Mononuclear cell (primary cell): ENCODE results near the gene ZNF467. TPM values are rescaled to one million over a fixed set of nuclear protein-coding genes. Genes with fewer than 3 reads are reported as not detected.

Experiments
- H3K27me3 ChIP-seq: 2 replicates; pipeline ENCODE4 v1.6.0; 2011; ENCODE audit warnings: low read length, control low read depth; ENCODE audit not compliant: insufficient read depth
- H3K4me1 ChIP-seq: 2 replicates; pipeline ENCODE4 v1.5.1; 2011; ENCODE audit warnings: mild to moderate bottlenecking, low read length, control low read depth; ENCODE audit not compliant: insufficient read depth
- H3K4me3 ChIP-seq: 2 replicates; pipeline ENCODE4 v1.5.1; 2011; ENCODE audit warnings: mild to moderate bottlenecking, low read length, moderate library complexity
- H3K9me3 ChIP-seq: 2 replicates; pipeline ENCODE4 v1.5.1; 2011; ENCODE audit warnings: low read depth, mild to moderate bottlenecking, control low read depth, low read length
- total RNA-seq: library from RNA; depleted of rRNA; stranded (reverse); fragments of >200 nt; gene quantifications from one replicate; pipeline ENCODE4 v1.2.3, GENCODE V29; 2012

The ZNF467 gene
- total RNA-seq, 1 donor: 6.8 TPM

DNA sequence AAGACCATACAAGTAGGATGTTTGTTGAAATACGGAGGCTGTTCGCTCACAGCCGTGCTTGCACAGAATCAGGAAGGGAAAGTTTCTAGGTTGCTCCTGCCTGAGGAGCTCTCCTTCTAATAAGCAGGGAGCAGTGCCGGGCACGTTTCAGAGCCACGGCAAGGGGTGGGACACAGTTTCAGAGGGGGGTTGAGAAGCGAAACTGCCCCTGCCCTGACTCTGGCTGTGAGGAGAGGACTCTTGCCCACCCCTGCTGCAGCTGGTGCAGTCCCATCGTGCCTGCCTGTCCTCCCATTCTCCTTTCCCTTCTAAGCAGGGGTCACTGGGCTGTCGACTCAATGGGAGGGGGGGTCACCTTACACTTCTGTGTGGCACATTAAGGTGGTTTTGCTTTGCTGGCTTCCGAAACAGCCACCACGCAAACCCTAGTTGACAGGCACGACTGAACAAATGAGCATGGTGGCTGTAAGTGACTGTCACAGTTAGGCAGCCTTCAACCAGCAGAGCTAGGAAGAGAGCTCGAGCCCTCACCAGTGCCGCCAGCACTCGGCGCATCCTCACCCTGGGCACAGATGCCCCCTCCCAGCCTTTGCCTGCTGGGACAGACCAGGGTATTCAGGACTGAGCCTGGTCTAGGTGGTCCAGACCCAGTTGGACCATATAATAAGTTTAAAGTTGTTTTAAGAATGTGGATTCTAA, 37.5 kb downstream of the ZNF467 start:
- no peak overlapping the region for H3K4me3 ChIP-seq
- no peaks in the 10 kb centered on the region for H3K4me1 ChIP-seq
- no peaks in the 10 kb centered on the region for H3K9me3 ChIP-seq
- peaks cover 6% of the 10 kb centered on the region for H3K27me3 ChIP-seq

DNA sequence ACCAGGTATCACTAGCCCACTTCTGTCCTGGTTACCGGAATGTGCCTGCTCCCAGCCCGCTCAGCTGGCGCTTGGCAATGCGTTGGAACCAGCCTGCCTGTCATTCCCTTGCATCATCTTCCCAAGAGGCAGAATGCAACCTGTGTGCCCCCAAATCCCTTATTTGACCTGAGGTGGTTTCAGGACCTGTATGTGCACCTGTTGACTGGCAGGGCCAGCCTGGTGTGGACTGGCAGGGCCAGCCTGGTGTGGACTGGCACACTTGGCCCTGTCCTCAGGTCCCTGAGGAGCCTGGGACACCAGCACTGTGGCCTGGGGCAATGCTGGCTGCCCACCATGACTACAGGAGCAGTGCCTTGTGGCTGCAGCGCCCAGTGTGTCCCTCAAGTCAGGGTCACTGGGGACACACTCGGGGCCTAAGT, 38.2 kb downstream of the ZNF467 start:
- Histone ChIP-seq H3K27me3 (peaks cover 3% of the 10 kb centered on the region), H3K9me3 (no peaks in the 10 kb centered on the region), H3K4me3 (no peak overlapping the region), H3K4me1 (no peaks in the 10 kb centered on the region)

DNA sequence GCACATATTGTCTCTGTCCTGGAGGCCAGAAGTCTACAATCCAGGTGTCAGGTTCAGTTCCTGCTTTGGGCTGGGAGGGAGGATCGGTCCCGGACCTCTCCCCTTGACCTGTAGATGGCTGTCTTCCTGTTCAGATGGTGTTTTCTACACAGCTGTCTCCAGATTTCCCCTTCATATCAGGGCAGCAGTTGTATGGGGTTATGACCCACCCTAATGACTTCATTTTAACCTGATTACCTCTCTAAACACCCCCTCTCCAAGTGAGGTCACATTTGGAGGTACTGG, 38.7 kb downstream of the ZNF467 start:
- Histone ChIP-seq H3K27me3 (peaks cover 3% of the 10 kb centered on the region), H3K9me3 (no peaks in the 10 kb centered on the region), H3K4me1 (no peaks in the 10 kb centered on the region), H3K4me3 (no peak overlapping the region)

DNA sequence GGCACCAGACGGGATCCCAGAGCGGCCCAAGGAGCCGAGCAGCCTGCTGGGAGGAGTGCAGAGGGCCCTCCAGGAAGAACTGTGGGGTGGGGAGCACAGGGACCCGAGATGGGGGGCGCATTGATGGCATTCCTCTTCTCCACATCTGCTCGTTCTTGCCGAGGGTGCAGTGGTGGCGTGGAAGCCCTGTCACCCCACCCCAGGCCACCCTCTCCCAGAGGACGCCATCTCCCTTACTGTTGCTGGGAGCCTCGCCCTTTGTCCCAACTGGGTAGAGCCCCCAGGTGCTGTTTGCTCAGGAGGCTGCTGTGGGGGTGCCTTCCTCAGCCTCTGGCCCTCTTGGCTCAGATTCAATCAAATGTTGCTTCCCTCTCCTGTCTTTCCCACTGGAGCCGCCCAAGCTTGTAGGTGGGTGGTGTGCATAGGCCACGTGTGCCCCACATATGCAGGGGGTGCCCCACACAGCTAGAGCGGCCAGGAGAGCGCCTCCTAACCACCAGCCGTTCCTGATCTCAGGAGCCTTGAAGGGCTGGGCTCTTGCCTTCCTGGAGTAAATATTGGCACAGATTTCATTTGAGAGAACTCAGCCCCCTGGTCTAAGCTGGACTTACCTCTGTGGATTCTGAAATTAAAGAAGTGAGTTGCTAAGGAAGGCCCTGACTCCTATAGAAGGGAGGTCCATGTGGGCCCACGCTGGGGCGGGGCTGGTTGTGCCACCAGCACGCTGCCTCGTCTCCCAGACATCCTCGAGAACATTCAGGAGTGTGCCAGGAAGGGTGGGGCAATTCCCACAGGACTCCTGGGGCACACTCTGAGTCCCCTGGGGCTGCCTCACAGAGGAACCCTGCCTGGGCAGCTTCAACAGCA, 39.2 kb downstream of the ZNF467 start:
- Histone ChIP-seq H3K4me3 (no peak overlapping the region), H3K4me1 (no peaks in the 10 kb centered on the region), H3K27me3 (no peaks in the 10 kb centered on the region), H3K9me3 (no peaks in the 10 kb centered on the region)

DNA sequence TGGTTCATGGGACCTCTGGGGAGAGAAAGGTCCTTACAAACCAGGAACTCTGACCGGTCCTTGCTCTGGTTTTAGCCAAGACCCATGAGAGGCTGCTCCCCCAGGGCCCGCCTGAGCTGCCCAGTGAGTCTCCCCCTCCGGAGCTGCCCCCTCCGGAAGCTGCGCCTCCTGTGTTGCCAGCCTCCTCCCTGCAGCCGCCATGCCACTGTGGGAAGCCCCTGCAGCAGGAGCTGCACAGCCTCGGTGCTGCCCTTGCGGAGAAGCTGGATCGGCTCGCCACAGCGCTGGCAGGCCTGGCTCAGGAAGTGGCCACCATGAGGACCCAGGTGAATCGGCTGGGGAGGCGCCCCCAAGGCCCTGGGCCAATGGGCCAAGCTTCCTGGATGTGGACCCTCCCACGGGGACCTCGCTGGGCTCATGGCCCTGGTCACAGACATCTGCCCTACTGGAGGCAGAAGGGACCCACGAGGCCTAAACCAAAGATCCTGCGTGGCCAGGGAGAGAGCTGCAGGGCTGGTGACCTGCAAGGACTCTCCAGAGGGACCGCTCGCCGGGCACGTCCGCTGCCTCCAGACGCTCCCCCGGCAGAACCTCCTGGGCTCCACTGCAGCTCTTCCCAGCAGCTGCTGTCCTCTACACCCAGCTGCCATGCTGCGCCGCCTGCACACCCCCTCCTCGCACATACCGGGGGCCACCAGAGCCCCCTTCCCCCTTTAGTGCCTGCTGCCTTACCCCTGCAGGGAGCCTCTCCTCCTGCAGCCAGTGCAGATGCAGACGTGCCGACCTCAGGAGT, 40.1 kb downstream of the ZNF467 start:
- no peaks in the 10 kb centered on the region for H3K27me3 ChIP-seq
- H3K9me3 ChIP-seq: no peaks in the 10 kb centered on the region
- H3K4me3 ChIP-seq: no peak overlapping the region
- no peaks in the 10 kb centered on the region for H3K4me1 ChIP-seq

DNA sequence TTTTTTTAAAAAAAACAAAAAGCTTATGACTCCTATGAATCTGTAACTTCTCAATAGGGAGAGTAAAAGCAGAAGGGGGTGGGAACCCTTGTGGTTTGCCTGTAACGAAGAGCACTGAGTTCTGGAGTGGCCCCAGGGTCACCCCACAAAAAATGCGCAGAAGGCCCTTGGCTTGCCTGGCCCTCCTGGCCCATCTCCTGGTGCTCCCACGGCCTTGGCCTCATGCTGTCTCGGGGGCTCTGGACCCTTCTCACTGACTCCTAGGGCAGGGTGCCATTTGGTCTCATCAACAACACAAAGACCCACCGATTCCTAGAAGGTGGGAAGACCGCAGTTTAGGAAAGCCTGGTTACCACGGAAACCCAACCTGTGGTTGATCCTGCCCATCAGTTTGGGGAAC, 40.8 kb downstream of the ZNF467 start:
- H3K9me3 ChIP-seq: no peaks in the 10 kb centered on the region
- no peaks in the 10 kb centered on the region for H3K27me3 ChIP-seq
- no peaks in the 10 kb centered on the region for H3K4me1 ChIP-seq
- no peak overlapping the region for H3K4me3 ChIP-seq

DNA sequence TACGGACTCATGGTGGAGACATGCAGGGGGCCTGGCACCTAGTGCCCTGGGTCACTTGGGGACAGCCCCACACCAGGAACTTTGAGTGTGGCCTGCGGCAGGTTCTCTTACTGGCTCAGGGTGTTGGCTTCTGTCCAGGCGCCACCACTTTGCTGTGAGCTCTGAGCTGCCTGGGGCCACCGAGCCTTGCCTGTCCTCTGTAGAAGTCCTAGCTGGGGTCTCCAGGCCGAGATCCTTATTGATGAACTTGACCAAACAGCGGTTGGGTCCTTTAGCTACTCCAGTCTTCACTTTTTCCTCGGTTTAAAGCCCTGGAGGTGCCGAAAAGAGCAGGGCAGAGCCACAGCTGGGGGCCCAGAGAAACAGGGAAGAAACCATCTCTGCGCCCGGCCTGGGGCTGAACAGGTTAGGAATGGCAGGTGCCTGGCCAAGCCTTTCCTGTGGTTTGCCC, 41.3 kb downstream of the ZNF467 start:
- Histone ChIP-seq H3K9me3 (no peaks in the 10 kb centered on the region), H3K27me3 (no peaks in the 10 kb centered on the region), H3K4me3 (no peak overlapping the region), H3K4me1 (no peaks in the 10 kb centered on the region)

DNA sequence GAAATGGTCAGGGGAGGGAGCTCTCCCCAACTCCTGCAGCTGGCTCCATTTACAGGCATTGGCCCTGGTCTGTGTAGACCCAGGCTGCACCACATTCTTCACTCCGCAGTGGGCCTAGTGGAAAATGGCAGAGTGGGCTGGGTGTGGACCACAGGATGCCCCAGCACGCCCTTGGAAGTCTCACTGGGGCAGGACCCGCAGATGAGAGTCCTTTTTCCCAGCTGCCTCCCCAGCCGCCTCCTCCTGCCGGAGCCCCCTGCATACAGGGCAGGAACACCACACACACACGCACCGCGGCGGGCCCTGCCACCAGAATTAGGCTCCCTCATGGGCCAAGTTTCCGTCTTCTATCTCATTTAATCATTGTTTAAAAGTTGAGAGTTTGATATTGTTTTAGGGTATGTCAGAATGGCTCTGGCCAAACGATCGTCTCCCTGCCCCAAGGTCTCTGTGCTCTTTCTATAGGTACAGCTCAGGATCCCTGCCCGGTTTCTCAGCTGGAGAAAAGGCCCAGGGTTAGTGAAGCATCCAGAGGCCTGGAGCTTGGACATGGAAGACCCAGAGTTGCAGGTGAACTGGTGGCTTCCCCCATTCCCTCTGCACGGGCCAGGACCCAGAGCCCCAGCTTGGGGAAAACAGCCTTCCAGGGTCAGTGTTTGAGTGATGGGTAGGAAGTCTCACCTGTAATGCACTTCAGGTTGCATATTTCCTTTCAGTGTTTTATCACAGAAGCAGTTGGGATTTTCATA, 42.0 kb downstream of the ZNF467 start:
- H3K27me3 ChIP-seq: no peaks in the 10 kb centered on the region
- no peaks in the 10 kb centered on the region for H3K9me3 ChIP-seq
- no peaks in the 10 kb centered on the region for H3K4me1 ChIP-seq
- no peak overlapping the region for H3K4me3 ChIP-seq

DNA sequence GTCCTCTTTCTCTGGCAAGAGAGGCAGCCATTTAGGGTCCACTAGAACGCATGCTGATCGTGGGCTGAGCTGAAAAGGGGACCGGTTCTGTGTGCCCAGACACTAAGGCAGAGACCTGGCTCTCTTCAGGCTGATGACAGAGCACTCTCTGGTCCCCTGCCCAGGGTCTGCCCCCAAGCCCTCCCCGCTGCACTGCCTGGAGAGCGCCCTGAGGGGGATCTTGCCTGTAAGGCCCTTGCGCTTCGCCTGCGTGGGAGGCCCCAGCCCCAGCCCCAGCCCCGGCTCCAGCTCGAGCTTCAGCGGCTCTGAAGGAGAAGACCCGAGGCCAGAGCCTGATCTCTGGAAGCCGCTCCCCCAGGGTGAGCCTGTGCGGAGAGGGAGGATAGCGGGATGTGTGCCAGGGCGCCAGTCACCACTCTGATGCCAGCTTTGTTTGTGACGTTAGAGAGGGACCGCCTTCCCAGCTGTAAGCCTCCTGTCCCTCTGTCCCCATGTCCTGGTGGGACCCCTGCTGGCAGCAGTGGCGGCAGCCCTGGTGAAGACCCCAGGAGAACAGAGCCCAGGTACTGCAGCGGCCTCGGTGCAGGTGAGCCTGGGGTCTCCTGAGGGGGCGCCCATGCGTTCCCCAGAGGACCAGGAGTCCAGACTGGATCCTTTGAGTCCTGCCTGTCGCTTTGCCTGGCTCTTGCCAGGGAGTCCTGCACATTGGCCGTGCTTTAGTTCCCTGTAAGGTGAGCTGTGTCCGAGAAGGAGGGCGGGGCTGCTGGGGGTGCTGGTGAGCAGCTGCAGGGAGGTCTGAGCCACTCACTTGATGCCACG, 43.2 kb downstream of the ZNF467 start:
- Histone ChIP-seq H3K4me3 (no peak overlapping the region), H3K4me1 (peaks cover 4% of the 10 kb centered on the region), H3K9me3 (no peaks in the 10 kb centered on the region), H3K27me3 (no peaks in the 10 kb centered on the region)

DNA sequence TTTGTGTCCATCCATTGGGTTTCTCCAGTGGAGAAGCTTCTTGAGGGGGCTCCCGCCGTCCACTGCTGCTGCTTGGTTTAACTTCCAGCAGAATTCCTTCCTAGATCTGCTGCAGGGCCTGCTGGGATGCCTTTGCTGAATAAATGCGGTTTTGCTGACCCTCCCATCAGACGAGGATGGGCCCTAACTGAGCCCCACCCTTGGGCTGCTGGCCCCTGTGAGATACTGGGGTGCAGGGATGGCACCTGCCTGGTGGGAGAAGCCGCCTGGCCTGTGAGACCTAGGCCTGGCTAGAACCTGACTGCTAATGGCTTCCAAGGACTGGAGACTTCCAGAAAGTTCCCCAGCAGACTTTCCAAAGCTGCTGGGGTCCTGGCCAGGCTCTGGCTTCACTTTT, 43.8 kb downstream of the ZNF467 start:
- no peak overlapping the region for H3K4me3 ChIP-seq
- no peaks in the 10 kb centered on the region for H3K27me3 ChIP-seq
- peaks cover 10% of the 10 kb centered on the region for H3K4me1 ChIP-seq
- H3K9me3 ChIP-seq: no peaks in the 10 kb centered on the region

DNA sequence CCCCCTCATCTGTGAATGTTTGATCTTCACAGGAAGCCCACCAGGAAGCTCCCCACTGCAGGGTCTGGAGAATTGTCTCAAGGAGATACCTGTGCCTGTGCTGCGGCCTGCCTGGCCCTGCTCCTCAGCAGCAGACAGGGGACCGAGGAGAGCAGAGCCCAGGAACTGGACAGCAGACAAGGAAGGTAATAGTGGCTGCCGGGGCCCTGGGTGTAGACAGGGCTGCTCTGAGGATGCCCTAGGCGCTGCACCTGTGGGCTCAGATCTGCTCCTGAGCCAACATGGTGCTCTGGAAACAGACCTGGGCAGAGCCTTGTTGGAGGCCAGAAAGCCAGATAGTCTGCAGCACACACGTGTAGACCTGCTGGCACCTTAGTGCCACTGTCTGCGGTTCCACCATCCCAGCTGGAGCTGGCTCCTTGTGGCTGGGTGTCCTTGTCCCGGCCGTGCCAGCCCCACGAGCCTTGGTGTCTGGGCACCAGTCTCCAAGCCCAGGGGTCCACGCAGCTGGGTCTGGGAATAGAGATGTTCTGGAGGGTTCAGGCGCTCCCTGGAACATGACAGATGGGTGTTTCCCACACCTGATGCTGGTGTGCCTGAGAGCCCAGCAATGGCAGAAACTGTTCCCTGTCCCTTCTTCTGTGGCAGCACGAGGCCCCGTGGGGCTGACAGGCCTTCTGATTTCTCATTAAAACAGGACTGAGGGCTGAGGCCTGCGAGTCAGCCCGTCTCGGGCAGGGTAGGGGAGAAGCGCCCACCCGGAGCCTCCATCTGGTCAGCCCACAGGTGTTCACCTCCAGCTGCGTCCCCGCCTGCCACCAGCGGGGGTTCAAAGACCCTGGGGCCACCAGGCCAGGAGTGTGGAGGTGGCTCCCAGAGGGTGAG, 44.7 kb downstream of the ZNF467 start:
- peaks cover 10% of the 10 kb centered on the region for H3K4me1 ChIP-seq
- no peak overlapping the region for H3K4me3 ChIP-seq
- no peaks in the 10 kb centered on the region for H3K27me3 ChIP-seq
- no peaks in the 10 kb centered on the region for H3K9me3 ChIP-seq

DNA sequence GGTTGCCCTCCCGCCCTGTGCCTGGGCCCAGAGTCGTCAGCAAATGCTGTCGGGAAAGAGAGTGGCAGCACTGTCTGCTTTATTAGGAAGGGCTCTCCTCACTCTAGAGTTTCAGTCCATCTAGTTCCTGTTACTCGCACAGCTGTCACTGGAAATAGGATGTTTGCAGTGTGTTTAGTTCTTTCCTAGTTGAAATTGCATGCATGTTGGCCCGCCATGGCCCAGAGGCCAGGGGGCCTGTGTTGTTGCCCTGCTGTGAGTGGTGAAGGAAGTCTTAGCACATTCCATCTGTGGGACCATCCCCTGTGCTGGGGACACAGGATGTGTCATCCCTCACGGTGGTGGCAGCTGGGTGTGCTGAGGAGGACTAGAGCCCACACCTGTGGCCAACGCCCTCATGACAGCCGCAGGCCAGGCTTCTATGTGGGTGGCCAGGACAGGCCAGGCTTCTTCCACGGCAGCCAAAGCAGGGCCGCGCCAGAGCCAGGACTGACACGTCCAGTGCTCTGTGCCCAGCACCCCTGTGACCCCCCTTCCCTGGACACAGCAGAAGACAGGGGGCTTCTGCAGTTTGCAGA, 45.4 kb downstream of the ZNF467 start:
- Histone ChIP-seq H3K27me3 (no peaks in the 10 kb centered on the region), H3K4me3 (no peak overlapping the region), H3K9me3 (no peaks in the 10 kb centered on the region), H3K4me1 (peaks cover 11% of the 10 kb centered on the region)
